Astrocyte (in vitro differentiated cells and primary cell): Measurements from ENCODE around the gene NLGN1. TPM values are rescaled to one million over a fixed set of nuclear protein-coding genes. Genes with fewer than 3 reads are reported as not detected.

Experiments used
- DNase-seq: peaks from one replicate; pipeline ENCODE4 v3.0.0-alpha.2; 2010; ENCODE audit warnings: low read depth
- FAIRE-seq: peaks from 2 replicates; lab custom pipeline; 2011; peaks lifted over from hg19 to GRCh38; lab: Jason Lieb, UNC
- H2AFZ ChIP-seq: 2 replicates; pipeline ENCODE4 v1.6.0; 2012; ENCODE audit warnings: low read depth, low read length, inconsistent platforms
- H3K27ac ChIP-seq: 2 replicates; pipeline ENCODE4 v1.5.1; 2011; ENCODE audit warnings: low read depth, low read length, inconsistent platforms
- H3K27me3 ChIP-seq: 2 replicates; pipeline ENCODE4 v1.6.0; 2011; ENCODE audit warnings: low read length, inconsistent platforms; ENCODE audit not compliant: insufficient read depth
- H3K36me3 ChIP-seq: 2 replicates; pipeline ENCODE4 v1.5.1; 2011; ENCODE audit warnings: low read length, inconsistent platforms; ENCODE audit not compliant: insufficient read depth
- H3K4me1 ChIP-seq: 2 replicates; pipeline ENCODE4 v1.5.1; 2011; ENCODE audit warnings: low read length, inconsistent platforms; ENCODE audit not compliant: insufficient read depth
- H3K4me2 ChIP-seq: 2 replicates; pipeline ENCODE4 v1.6.0; 2012; ENCODE audit warnings: low read length, inconsistent platforms
- H3K4me3 ChIP-seq: 2 replicates; pipeline ENCODE4 v1.5.1; 2011; ENCODE audit warnings: low read depth, mild to moderate bottlenecking, low read length, inconsistent platforms; ENCODE audit not compliant: insufficient read depth
- H3K79me2 ChIP-seq: 2 replicates; pipeline ENCODE4 v1.6.0; 2012; ENCODE audit warnings: mild to moderate bottlenecking, low read length, inconsistent platforms; ENCODE audit not compliant: insufficient read depth
- H3K9ac ChIP-seq: 2 replicates; pipeline ENCODE4 v1.6.0; 2012; ENCODE audit warnings: mild to moderate bottlenecking, low read length, inconsistent platforms
- H3K9me3 ChIP-seq: 2 replicates; pipeline ENCODE4 v1.5.1; 2012; ENCODE audit warnings: low read depth, mild to moderate bottlenecking, low read length, inconsistent platforms; ENCODE audit not compliant: insufficient read depth
- H4K20me1 ChIP-seq: 2 replicates; pipeline ENCODE4 v1.6.0; 2012; ENCODE audit warnings: low read length, inconsistent platforms; ENCODE audit not compliant: insufficient read depth
- H3K27ac Mint-ChIP-seq: one replicate; pipeline ENCODE4 v1.8.0; 2021; ENCODE audit warnings: mild to moderate bottlenecking, mixed read lengths; ENCODE audit not compliant: unreplicated experiment
- H3K27me3 Mint-ChIP-seq: one replicate; pipeline ENCODE4 v1.8.0; 2021; ENCODE audit warnings: low read depth, mixed read lengths; ENCODE audit not compliant: unreplicated experiment
- H3K36me3 Mint-ChIP-seq: one replicate; pipeline ENCODE4 v1.8.0; 2021; ENCODE audit warnings: low read depth, mixed read lengths; ENCODE audit not compliant: unreplicated experiment
- H3K4me1 Mint-ChIP-seq: one replicate; pipeline ENCODE4 v1.8.0; 2021; ENCODE audit warnings: low read depth, mixed read lengths; ENCODE audit not compliant: unreplicated experiment
- H3K4me3 Mint-ChIP-seq: one replicate; pipeline ENCODE4 v1.8.0; 2021; ENCODE audit warnings: mild to moderate bottlenecking, moderate library complexity, mixed read lengths; ENCODE audit not compliant: unreplicated experiment
- H3K9me3 Mint-ChIP-seq: one replicate; pipeline ENCODE4 v1.8.0; 2021; ENCODE audit warnings: mild to moderate bottlenecking, mixed read lengths; ENCODE audit not compliant: unreplicated experiment
- EZH2 ChIP-seq: IDR thresholded peaks from 2 replicates; pipeline ENCODE4 v1.6.1; 2012; ENCODE audit warnings: mild to moderate bottlenecking, low read length, inconsistent platforms; ENCODE audit not compliant: insufficient read depth
- total RNA-seq: library from RNA; stranded (reverse); gene quantifications from 2 replicates; pipeline ENCODE4 v1.2.1, GENCODE V29; 2021
- TF ChIP-seq, protein P1 (sequence below): IDR thresholded peaks from 2 replicates; pipeline ENCODE4 v1.5.1; 2011; ENCODE audit warnings: low read depth, mild to moderate bottlenecking, inconsistent platforms, low read length, moderate library complexity; ENCODE audit not compliant: insufficient read depth

Gene NLGN1
- total RNA-seq, 1 donor from 2014 or later = 1.2 TPM

- DNase-seq (no peak), FAIRE-seq (no peak)
- no peak for TF ChIP-seq EZH2
- TF ChIP-seq, protein P1, sequence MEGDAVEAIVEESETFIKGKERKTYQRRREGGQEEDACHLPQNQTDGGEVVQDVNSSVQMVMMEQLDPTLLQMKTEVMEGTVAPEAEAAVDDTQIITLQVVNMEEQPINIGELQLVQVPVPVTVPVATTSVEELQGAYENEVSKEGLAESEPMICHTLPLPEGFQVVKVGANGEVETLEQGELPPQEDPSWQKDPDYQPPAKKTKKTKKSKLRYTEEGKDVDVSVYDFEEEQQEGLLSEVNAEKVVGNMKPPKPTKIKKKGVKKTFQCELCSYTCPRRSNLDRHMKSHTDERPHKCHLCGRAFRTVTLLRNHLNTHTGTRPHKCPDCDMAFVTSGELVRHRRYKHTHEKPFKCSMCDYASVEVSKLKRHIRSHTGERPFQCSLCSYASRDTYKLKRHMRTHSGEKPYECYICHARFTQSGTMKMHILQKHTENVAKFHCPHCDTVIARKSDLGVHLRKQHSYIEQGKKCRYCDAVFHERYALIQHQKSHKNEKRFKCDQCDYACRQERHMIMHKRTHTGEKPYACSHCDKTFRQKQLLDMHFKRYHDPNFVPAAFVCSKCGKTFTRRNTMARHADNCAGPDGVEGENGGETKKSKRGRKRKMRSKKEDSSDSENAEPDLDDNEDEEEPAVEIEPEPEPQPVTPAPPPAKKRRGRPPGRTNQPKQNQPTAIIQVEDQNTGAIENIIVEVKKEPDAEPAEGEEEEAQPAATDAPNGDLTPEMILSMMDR = no peak
- no peak overlapping the region for H3K4me3 ChIP-seq
- no peaks in the 10 kb centered on the region for H4K20me1 ChIP-seq
- H3K79me2 ChIP-seq = no peaks in the 10 kb centered on the region
- Mint-ChIP-seq H3K36me3 (no peaks in the 10 kb centered on the region), H3K4me1 (no peaks in the 10 kb centered on the region), H3K9me3 (no peaks in the 10 kb centered on the region), H3K27ac (no peak overlapping the region), H3K27me3 (no peaks in the 10 kb centered on the region), H3K4me3 (no peak overlapping the region)
- no peak overlapping the region for H3K4me2 ChIP-seq
- H3K4me1 ChIP-seq = no peaks in the 10 kb centered on the region
- H3K27me3 ChIP-seq = no peaks in the 10 kb centered on the region
- H3K36me3 ChIP-seq = no peaks in the 10 kb centered on the region
- no peak overlapping the region for H3K27ac ChIP-seq
- no peak overlapping the region for H2AFZ ChIP-seq
- H3K9ac ChIP-seq = no peak overlapping the region
- H3K9me3 ChIP-seq = no peaks in the 10 kb centered on the region
Observed at GRCh38 chr3:174251681-174252080, 854.1 kb downstream of the NLGN1 start.

GRCh38 chr3:174253196-174253823, 855.8 kb downstream of the NLGN1 start:
- no peaks in the 10 kb centered on the region for H3K4me1 Mint-ChIP-seq
- no peak overlapping the region for H2AFZ ChIP-seq
- no peak overlapping the region for H3K4me3 Mint-ChIP-seq
- DNase-seq = no peak
- no peak overlapping the region for H3K27ac ChIP-seq
- H3K27me3 Mint-ChIP-seq = no peaks in the 10 kb centered on the region
- H3K36me3 Mint-ChIP-seq = no peaks in the 10 kb centered on the region
- H3K36me3 ChIP-seq = no peaks in the 10 kb centered on the region
- H4K20me1 ChIP-seq = no peaks in the 10 kb centered on the region
- H3K4me1 ChIP-seq = no peaks in the 10 kb centered on the region
- no peaks in the 10 kb centered on the region for H3K79me2 ChIP-seq
- H3K27me3 ChIP-seq = no peaks in the 10 kb centered on the region
- no peaks in the 10 kb centered on the region for H3K9me3 Mint-ChIP-seq
- no peak overlapping the region for H3K4me3 ChIP-seq
- no peak overlapping the region for H3K4me2 ChIP-seq
- FAIRE-seq = no peak
- no peak overlapping the region for H3K9ac ChIP-seq
- H3K27ac Mint-ChIP-seq = no peak overlapping the region
- TF ChIP-seq, protein P1 = no peak
- TF ChIP-seq EZH2 = no peak
- peaks cover 2% of the 10 kb centered on the region for H3K9me3 ChIP-seq

DNA sequence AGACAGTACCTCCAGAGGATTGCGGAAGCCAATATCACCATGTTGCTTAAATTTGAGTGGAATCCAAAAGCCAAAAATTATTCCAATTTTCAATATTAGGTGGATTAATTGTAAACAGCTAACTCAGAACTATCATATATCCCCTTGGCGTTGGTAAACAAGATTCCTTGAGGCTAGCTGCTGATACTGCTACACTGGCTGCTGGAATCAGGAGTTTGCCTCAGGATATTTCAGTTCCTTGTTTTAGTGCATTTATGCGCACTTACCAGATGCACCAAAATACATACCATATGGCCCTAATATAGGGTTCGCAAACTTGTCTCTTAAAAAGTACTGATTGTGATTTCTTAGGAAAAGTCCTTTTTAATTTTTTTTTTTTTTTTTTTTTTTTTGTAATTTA, 856.4 kb downstream of the NLGN1 start:
- TF ChIP-seq, protein P1 = no peak
- no peak for TF ChIP-seq EZH2

More for the DNA sequence above, 856.4 kb downstream of the NLGN1 start:
- no peaks in the 10 kb centered on the region for H3K79me2 ChIP-seq
- H3K9ac ChIP-seq = no peak overlapping the region
- FAIRE-seq (no peak), DNase-seq (no peak)
- H4K20me1 ChIP-seq = no peaks in the 10 kb centered on the region
- H3K27me3 ChIP-seq = no peaks in the 10 kb centered on the region
- no peak overlapping the region for H3K27ac ChIP-seq
- no peak overlapping the region for H3K27ac Mint-ChIP-seq
- no peaks in the 10 kb centered on the region for H3K27me3 Mint-ChIP-seq
- H2AFZ ChIP-seq = no peak overlapping the region
- peaks cover 2% of the 10 kb centered on the region for H3K9me3 ChIP-seq
- H3K9me3 Mint-ChIP-seq = no peaks in the 10 kb centered on the region
- no peak overlapping the region for H3K4me3 Mint-ChIP-seq
- H3K4me3 ChIP-seq = no peak overlapping the region
- H3K4me2 ChIP-seq = no peak overlapping the region
- no peaks in the 10 kb centered on the region for H3K4me1 ChIP-seq
- no peaks in the 10 kb centered on the region for H3K4me1 Mint-ChIP-seq
- H3K36me3 Mint-ChIP-seq = no peaks in the 10 kb centered on the region
- no peaks in the 10 kb centered on the region for H3K36me3 ChIP-seq
